ENCODE measurements around the gene CHIC2.
"Not testable (repeated sequence)": the region's sequence is repeated elsewhere in the genome, so short reads cannot be mapped to it uniquely, and the experiment has no call there.

The CHIC2 gene

GRCh38 chr4:54060116-54060515 is 4.3 kb downstream of the CHIC2 start:
- no peak for TF ChIP-seq CTCF (IDR thresholded peaks at IDR 0.05; ENCODE audit: low read depth, low read length, missing control alignments)
- DNase-seq (ENCODE audit: low read depth), result no peak
- no peak overlapping the region for H3K4me3 ChIP-seq (ENCODE audit: low read depth, low read length)

- H3K4me3 ChIP-seq (ENCODE audit: low read depth, low read length), result no peak overlapping the region
- DNase-seq (ENCODE audit: low read depth), result no peak
- no peak for TF ChIP-seq CTCF (IDR thresholded peaks at IDR 0.05; ENCODE audit: low read depth, low read length, missing control alignments)
These were observed 6.2 kb downstream of the CHIC2 start for GRCh38 chr4:54058171-54058570.

- TF ChIP-seq CTCF (IDR thresholded peaks at IDR 0.05; ENCODE audit: low read depth, low read length, missing control alignments), result no peak
- H3K4me3 ChIP-seq (ENCODE audit: low read depth, low read length), result no peak overlapping the region
- no peak for DNase-seq (ENCODE audit: low read depth)
These were observed 8.0 kb downstream of the CHIC2 start for GRCh38 chr4:54056360-54056759.

- no peak overlapping the region for H3K4me3 ChIP-seq (ENCODE audit: low read depth, low read length)
- no peak for TF ChIP-seq CTCF (IDR thresholded peaks at IDR 0.05; ENCODE audit: low read depth, low read length, missing control alignments)
- no peak for DNase-seq (ENCODE audit: low read depth)
These were observed 8.9 kb downstream of the CHIC2 start for GRCh38 chr4:54055494-54055893.

GRCh38 chr4:54054501-54054900 is 9.9 kb downstream of the CHIC2 start:
- DNase-seq (ENCODE audit: low read depth), result no peak
- no peak overlapping the region for H3K4me3 ChIP-seq (ENCODE audit: low read depth, low read length)
- TF ChIP-seq CTCF (IDR thresholded peaks at IDR 0.05; ENCODE audit: low read depth, low read length, missing control alignments), result no peak

- H3K4me3 ChIP-seq (ENCODE audit: low read depth, low read length); DNase-seq (ENCODE audit: low read depth): not testable (repeated sequence)
These were observed 11.1 kb downstream of the CHIC2 start for GRCh38 chr4:54053322-54053721.

GRCh38 chr4:54050214-54050904 is 14.0 kb downstream of the CHIC2 start:
- no peak for TF ChIP-seq CTCF (IDR thresholded peaks at IDR 0.05; ENCODE audit: low read depth, low read length, missing control alignments)
- no peak overlapping the region for H3K4me3 ChIP-seq (ENCODE audit: low read depth, low read length)
- DNase-seq (ENCODE audit: low read depth), result no peak

- H3K4me3 ChIP-seq (ENCODE audit: low read depth, low read length); DNase-seq (ENCODE audit: low read depth): not testable (repeated sequence)
These were observed 20.8 kb downstream of the CHIC2 start for GRCh38 chr4:54043630-54044029.

All from GM12864 (cell line).